Lung (tissue), 16 donors: Measurements from ENCODE around the gene LCN2. TPM values are rescaled to one million over a fixed set of nuclear protein-coding genes. Genes with fewer than 3 reads are reported as not detected.

Experiments
- ATAC-seq: fragments of 200-7000 bp; cut with Tn5 transposase; one replicate; pipeline ENCODE4 v1.9.1; 2020; ENCODE audit warnings: moderate number of reproducible peaks; ENCODE audit not compliant: insufficient read depth, low FRiP score
- DNase-seq, 3 donors: peaks; one replicate each; pipeline ENCODE4 v3.0.0-alpha.2; 2013 to 2017
- H3K27ac ChIP-seq, 2 donors: one replicate each; pipeline ENCODE4 v1.5.1; 2013; ENCODE audit warnings: mild to moderate bottlenecking in 2 of 2, moderate library complexity in 2 of 2, control low read depth in 1 of 2, inconsistent platforms in 1 of 2, low read depth in 1 of 2, low read length in 1 of 2
- H3K27me3 ChIP-seq, 3 donors: one replicate each; pipeline ENCODE4 v1.5.1; 2013; ENCODE audit warnings: low read length in 2 of 3; ENCODE audit not compliant: control insufficient read depth in 3 of 3, insufficient read depth in 3 of 3
- H3K36me3 ChIP-seq, 4 donors: one replicate each; pipeline ENCODE4 v1.5.1; 2013; ENCODE audit warnings: low read length in 4 of 4, mild to moderate bottlenecking in 1 of 4, moderate library complexity in 1 of 4; ENCODE audit not compliant: control insufficient read depth in 4 of 4, insufficient read depth in 4 of 4
- H3K4me1 ChIP-seq, 5 donors: one replicate each; pipeline ENCODE4 v1.5.1; 2013; ENCODE audit warnings: low read length in 5 of 5, mild to moderate bottlenecking in 2 of 5, moderate library complexity in 1 of 5; ENCODE audit not compliant: control insufficient read depth in 5 of 5, insufficient read depth in 5 of 5
- H3K4me3 ChIP-seq: one replicate; pipeline ENCODE4 v1.5.1; 2013; ENCODE audit warnings: mild to moderate bottlenecking, control low read depth, moderate library complexity
- H3K9ac ChIP-seq, 2 donors: one replicate each; pipeline ENCODE4 v1.5.1; 2013; ENCODE audit warnings: low read length in 2 of 2, control low read depth in 1 of 2; ENCODE audit not compliant: insufficient read depth in 1 of 2
- H3K9me3 ChIP-seq, 4 donors: one replicate each; pipeline ENCODE4 v1.5.1; 2013; ENCODE audit warnings: low read length in 3 of 4, mild to moderate bottlenecking in 1 of 4, moderate library complexity in 1 of 4; ENCODE audit not compliant: control insufficient read depth in 4 of 4, insufficient read depth in 3 of 4
- CTCF ChIP-seq: IDR thresholded peaks from 2 replicates; pipeline ENCODE4 v1.5.1; 2012; ENCODE audit warnings: mild to moderate bottlenecking; ENCODE audit errors: control extremely low read depth, extremely low read depth
- WGBS, 2 donors: extraction: QIAGEN DNeasy Blood & Tissue Kit; methylation state at CpG; one replicate each; pipeline ENCODE4 v1.1.7; 2013; 5-methylcytosine and 5-hydroxymethylcytosine counted together
- long read RNA-seq, 5 donors: transcript quantifications; one replicate each; lab custom pipeline, GENCODE V29; 2026
- polyA plus RNA-seq, 2 donors: library from polyadenylated mRNA; stranded (reverse); fragments of 200-250 nt; gene quantifications; one replicate each; pipeline ENCODE4 v1.2.1, GENCODE V29; 2013
- total RNA-seq, 2 donors: library from RNA; depleted of rRNA in 1 of 2; stranded (reverse); fragments of >200 nt in 1 of 2; gene quantifications; one replicate each; pipeline ENCODE4 v1.2.1, GENCODE V29; 2014 to 2021
- donor health status: control.
- donor health status: control.
- donor health status: Bipolar disorder and iron deficiency.
- donor health status: healthy.
- donor health status: DM: yes; HTN: yes; CAD: no.

The LCN2 gene
- 100 to 1,000 TPM; 114 to 281 TPM for total RNA-seq
- polyA plus RNA-seq, result 100 to 1,000 TPM; 309 to 842 TPM
- long read RNA-seq, donor 1, partial matches to known transcripts, result 0 of 2 reads
- long read RNA-seq, donor 1, other reads (novel, unspliced or antisense), result 0 of 2 reads
- long read RNA-seq, donor 2, transcript LCN2-201 (7 exons, 822 nt), result major isoform, 7 of 8 reads
- long read RNA-seq, donor 2, partial matches to known transcripts, result 0 of 8 reads
- long read RNA-seq, donor 2, other reads (novel, unspliced or antisense), result 0 of 8 reads
- long read RNA-seq, donor 3, partial matches to known transcripts, result 0 of 1 reads
- long read RNA-seq, donor 3, other reads (novel, unspliced or antisense), result 0 of 1 reads
- long read RNA-seq, donor 4, partial matches to known transcripts, result 0 of 1 reads
- long read RNA-seq, donor 4, other reads (novel, unspliced or antisense), result 0 of 1 reads
- long read RNA-seq, donor 5, result 0 reads

GRCh38 chr9:128149001-128149701, at the start of gene LCN2:
Gene LCN2 (plus strand): TSS chr9:128149453. CDS start chr9:128149526, 73 bp downstream.
- Histone ChIP-seq H3K27ac (peak within 1 kb of the TSS in 1 of 2 donors; percentile 83), H3K9ac (no peak within 1 kb of the TSS), H3K4me1 (peaks cover 0 to 29% (median 7%) of the 10 kb centered on the region in 5 donors), H3K27me3 (no peaks in the 10 kb centered on the region), H3K9me3 (no peaks in the 10 kb centered on the region), H3K36me3 (no peaks in the 10 kb centered on the region), H3K4me3 (no peak within 1 kb of the TSS)
- DNase-seq (peak in 2 of 3 donors; percentile 17 to 57), ATAC-seq (peak; percentile 61)
- TF ChIP-seq CTCF, result no peak
- WGBS, 2 donors, result 50 to 61% methylated on average over 9 of the region's 9 CpGs

DNA sequence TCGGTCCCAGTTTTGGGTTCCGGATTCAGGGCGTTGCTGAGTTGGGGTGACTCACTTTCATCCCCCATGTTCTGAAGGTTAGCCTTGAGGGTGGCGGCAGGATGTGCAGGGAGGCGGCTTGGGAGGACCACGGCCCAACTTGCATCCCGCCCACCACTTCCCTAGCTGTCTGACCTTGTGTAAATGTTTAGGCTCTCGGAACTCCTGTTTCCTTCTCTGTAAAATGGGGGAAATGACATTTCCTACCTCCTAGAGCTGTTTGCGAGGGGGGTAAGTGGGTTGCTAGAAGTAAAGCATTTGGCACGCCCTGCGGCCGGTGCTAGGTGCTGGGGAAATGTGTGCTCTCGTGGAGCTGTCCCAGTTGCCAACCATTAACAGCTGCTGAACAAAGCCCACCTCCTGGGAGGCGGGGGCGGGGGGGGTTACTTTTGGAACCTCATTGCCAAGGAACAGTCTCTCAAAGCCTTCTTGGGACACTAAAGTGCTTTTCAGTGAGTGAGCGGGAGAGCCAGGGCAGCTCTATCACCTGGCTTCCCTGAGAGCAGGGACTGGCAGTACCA, 49.2 kb upstream of the LCN2 start:
- Histone ChIP-seq H3K27ac (peak overlapping the region; percentile 95 to 98), H3K9ac (no peak overlapping the region), H3K9me3 (no peaks in the 10 kb centered on the region), H3K4me1 (peaks cover 11 to 37% (median 24%) of the 10 kb centered on the region in 5 donors), H3K27me3 (no peaks in the 10 kb centered on the region), H3K36me3 (peaks cover 14 to 36% (median 23%) of the 10 kb centered on the region in 4 donors), H3K4me3 (peak overlapping the region; percentile 66)
- DNase-seq (peak in 2 of 3 donors; percentile 31 to 32), ATAC-seq (peak; percentile 6)
- WGBS, 2 donors, result 36 to 40% methylated on average over 16 of the region's 16 CpGs
- no peak for TF ChIP-seq CTCF

- H3K4me3 ChIP-seq, result peak overlapping the region; percentile 66
- no peaks in the 10 kb centered on the region for H3K9me3 ChIP-seq
- H3K27ac ChIP-seq, result peak overlapping the region in 1 of 2 donors; percentile 98
- no peak overlapping the region for H3K9ac ChIP-seq
- DNase-seq, result no peak
- H3K4me1 ChIP-seq, result peaks cover 10 to 37% (median 24%) of the 10 kb centered on the region in 5 donors
- no peaks in the 10 kb centered on the region for H3K27me3 ChIP-seq
- 66 to 80% methylated on average over 10 of the region's 10 CpGs for WGBS, 2 donors
- no peak for TF ChIP-seq CTCF
- peaks cover 14 to 39% (median 25%) of the 10 kb centered on the region in 4 donors for H3K36me3 ChIP-seq
- no peak for ATAC-seq
These were observed 48.7 kb upstream of the LCN2 start for GRCh38 chr9:128100581-128100980.
